DMS53 treated with DMSO at 0.1 percent for 48 hours (cell line): ENCODE results near the gene AURKB.
"Not testable (repeated sequence)": the region's sequence is repeated elsewhere in the genome, so short reads cannot be mapped to it uniquely, and the experiment has no call there.

Source experiments
- DNase-seq: peaks from one replicate; lab custom pipeline; 2025; ENCODE audit not compliant: unreplicated experiment; lab: John Stamatoyannopoulos, UW

AURKB gene

GRCh38 chr17:8209907-8210760 lies at the start of gene AURKB:
Gene AURKB (minus strand): TSS chr17:8210575. CDS start chr17:8210224, 351 bp downstream.
- peak; percentile 93 for DNase-seq

GRCh38 chr17:8257801-8258200 lies 47.4 kb upstream of the AURKB start:
- DNase-seq = no peak

GRCh38 chr17:8256691-8257090 lies 46.3 kb upstream of the AURKB start:
- no peak for DNase-seq

- no peak for DNase-seq
Measured at GRCh38 chr17:8256291-8256690, 45.9 kb upstream of the AURKB start.

GRCh38 chr17:8255499-8255898 lies 45.1 kb upstream of the AURKB start:
- no peak for DNase-seq

- no peak for DNase-seq
Measured at GRCh38 chr17:8254881-8255280, 44.5 kb upstream of the AURKB start.

- DNase-seq = no peak
Measured at GRCh38 chr17:8253801-8254200, 43.4 kb upstream of the AURKB start.

- DNase-seq = not testable (repeated sequence)
Measured at GRCh38 chr17:8251411-8251810, 41.0 kb upstream of the AURKB start.

- no peak for DNase-seq
Measured at GRCh38 chr17:8249621-8250500, 39.5 kb upstream of the AURKB start.

GRCh38 chr17:8248751-8249607 lies 38.6 kb upstream of the AURKB start, which contains the start of gene PFAS:
Gene PFAS (plus strand): TSS chr17:8249289. CDS start chr17:8253938, 4,649 bp downstream.
- peak; percentile 95 for DNase-seq

GRCh38 chr17:8244768-8245167 lies 34.4 kb upstream of the AURKB start:
- DNase-seq = no peak

GRCh38 chr17:8243827-8244226 lies 33.5 kb upstream of the AURKB start:
- DNase-seq = no peak

GRCh38 chr17:8237886-8238285 lies 27.5 kb upstream of the AURKB start:
- DNase-seq = peak; percentile 43

GRCh38 chr17:8237175-8237574 lies 26.8 kb upstream of the AURKB start:
- peak; percentile 97 for DNase-seq

GRCh38 chr17:8235676-8236075 lies 25.3 kb upstream of the AURKB start:
- DNase-seq = no peak

- DNase-seq = no peak
Measured at GRCh38 chr17:8234361-8235270, 24.2 kb upstream of the AURKB start.

GRCh38 chr17:8231701-8232100 lies 21.3 kb upstream of the AURKB start:
- DNase-seq = no peak

GRCh38 chr17:8227238-8227581 lies 16.8 kb upstream of the AURKB start:
- DNase-seq = no peak

GRCh38 chr17:8226536-8227237 lies 16.3 kb upstream of the AURKB start:
- DNase-seq = no peak
